ENCODE data around the gene DDX20.

- TF ChIP-seq CTCF (IDR thresholded peaks at IDR 0.05) = no peak
- no peak for TF ChIP-seq POLR2A (IDR thresholded peaks at IDR 0.05)
These were observed 34.1 kb downstream of the DDX20 start for GRCh38 chr1:111789666-111790316.
